Measurements from ENCODE around the gene PDK2. TPM values are rescaled to one million over a fixed set of nuclear protein-coding genes. Genes with fewer than 3 reads are reported as not detected.

PDK2 gene
- total RNA-seq, 2 donors from 2014 or later = 47.1 to 79.5 TPM

- Histone ChIP-seq H3K27ac (peak overlapping the region; percentile 38 to 90), H3K4me1 (replicated peaks) (peaks cover 19% of the 10 kb centered on the region), H3K9me3 (no peaks in the 10 kb centered on the region), H3K36me3 (peaks cover 0 to 8% of the 10 kb centered on the region in 2 donors), H3K27me3 (replicated peaks; ENCODE audit: insufficient read depth) (no peaks in the 10 kb centered on the region), H3K4me3 (peak overlapping the region; percentile 69 to 86)
- no peak for DNase-seq (ENCODE audit: low spot score)
- intact Hi-C loops (cut with DNase I) = no loop called here
- TF ChIP-seq POLR2AphosphoS5 (IDR thresholded peaks at IDR 0.05) (no peak), CTCF (IDR thresholded peaks at IDR 0.05) (no peak), POLR2A (IDR thresholded peaks at IDR 0.05) (no peak)
- 7% methylated on average over 5 of the region's 5 CpGs for WGBS
Measured at GRCh38 chr17:50147841-50148225, 52.7 kb downstream of the PDK2 start.

DNA sequence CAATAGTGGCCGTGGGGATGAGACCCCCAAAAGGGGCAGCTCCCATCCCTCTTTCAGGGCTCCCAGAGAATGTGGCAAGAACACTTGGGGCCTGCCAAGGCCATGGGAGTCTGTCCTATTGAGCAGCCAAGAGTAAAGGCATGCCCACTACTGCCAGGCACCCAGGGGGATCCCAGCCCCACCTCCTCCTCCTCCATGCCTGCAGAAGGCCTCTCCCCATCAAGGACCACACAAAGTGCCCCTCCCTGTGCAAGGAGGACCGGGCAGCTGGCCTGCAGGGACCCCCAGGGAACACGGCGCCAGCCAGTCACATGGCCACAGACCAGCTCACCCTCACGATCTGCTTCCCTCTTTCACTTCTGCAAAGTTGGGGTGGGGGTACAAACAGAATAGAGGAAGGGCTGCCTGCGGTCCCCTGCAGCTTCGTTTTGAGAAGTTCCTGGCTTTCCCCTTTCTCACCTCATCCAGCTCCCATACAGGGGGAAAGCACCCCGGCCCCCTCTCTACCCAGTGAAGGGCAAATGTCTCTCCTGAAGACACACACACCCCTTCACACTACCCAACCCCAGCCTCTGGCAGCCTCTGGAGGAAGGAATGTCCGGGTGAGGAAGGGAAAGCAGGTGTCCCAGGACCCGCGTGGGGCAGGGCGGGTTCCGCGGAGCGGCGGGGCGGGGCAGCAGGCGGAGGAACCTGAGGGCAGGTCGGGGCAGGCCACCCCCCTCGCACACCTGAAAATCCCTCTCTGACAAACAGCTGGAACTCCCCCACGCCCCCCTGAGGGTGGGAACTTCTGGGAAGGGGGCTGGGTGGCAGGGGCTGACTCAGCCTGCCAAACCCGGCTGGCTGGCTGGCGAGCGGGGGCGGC is 53.3 kb downstream of the PDK2 start:
- intact Hi-C loops (cut with DNase I) = no loop called here
- peak; percentile 30 for TF ChIP-seq POLR2A (IDR thresholded peaks at IDR 0.05)
- TF ChIP-seq POLR2AphosphoS5 (IDR thresholded peaks at IDR 0.05) = peak; percentile 60
- TF ChIP-seq CTCF (IDR thresholded peaks at IDR 0.05) = peak in 1 of 4 experiments; percentile 52
- no peaks in the 10 kb centered on the region for H3K27me3 ChIP-seq (replicated peaks; ENCODE audit: insufficient read depth)
- 3% methylated on average over 25 of the region's 25 CpGs for WGBS
- H3K4me3 ChIP-seq = peak overlapping the region; percentile 69 to 86
- peak overlapping the region; percentile 77 to 90 for H3K27ac ChIP-seq
- no peaks in the 10 kb centered on the region for H3K9me3 ChIP-seq
- H3K36me3 ChIP-seq = peaks cover 0 to 4% of the 10 kb centered on the region in 2 donors
- peak; percentile 83 for DNase-seq (ENCODE audit: low spot score)
- H3K4me1 ChIP-seq (replicated peaks) = peaks cover 19% of the 10 kb centered on the region

GRCh38 chr17:50149091-50149416 is 53.9 kb downstream of the PDK2 start:
- Histone ChIP-seq H3K27me3 (replicated peaks; ENCODE audit: insufficient read depth) (no peaks in the 10 kb centered on the region), H3K36me3 (no peaks in the 10 kb centered on the region), H3K4me3 (peak overlapping the region; percentile 69 to 86), H3K27ac (peak overlapping the region; percentile 77 to 90), H3K4me1 (replicated peaks) (peaks cover 19% of the 10 kb centered on the region), H3K9me3 (no peaks in the 10 kb centered on the region)
- WGBS = 0% methylated on average over 29 of the region's 30 CpGs
- no peak for TF ChIP-seq CTCF (IDR thresholded peaks at IDR 0.05)
- no peak for TF ChIP-seq POLR2AphosphoS5 (IDR thresholded peaks at IDR 0.05)
- TF ChIP-seq POLR2A (IDR thresholded peaks at IDR 0.05) = peak; percentile 35
- no peak for DNase-seq (ENCODE audit: low spot score)
- intact Hi-C loops (cut with DNase I) = no loop called here

GRCh38 chr17:50149417-50150353 is 54.5 kb downstream of the PDK2 start:
- TF ChIP-seq CTCF (IDR thresholded peaks at IDR 0.05) (peak in 1 of 4 experiments; percentile 43), POLR2A (IDR thresholded peaks at IDR 0.05) (peak; percentile 24), POLR2AphosphoS5 (IDR thresholded peaks at IDR 0.05) (no peak)
- no peaks in the 10 kb centered on the region for H3K27me3 ChIP-seq (replicated peaks; ENCODE audit: insufficient read depth)
- no peaks in the 10 kb centered on the region for H3K36me3 ChIP-seq
- peak; percentile 47 for DNase-seq (ENCODE audit: low spot score)
- H3K4me3 ChIP-seq = peak overlapping the region; percentile 69 to 86
- H3K9me3 ChIP-seq = no peaks in the 10 kb centered on the region
- intact Hi-C loops (cut with DNase I) = loop anchor here (5.0 to 10.0 kb wide), 2 partner anchors 32 to 55 kb away; partner anchors contain the start of gene PDK2
- peaks cover 19% of the 10 kb centered on the region for H3K4me1 ChIP-seq (replicated peaks)
- H3K27ac ChIP-seq = peak overlapping the region; percentile 77 to 90
- WGBS = under 1% methylated on average over 85 of the region's 123 CpGs
